Right ventricle myocardium superior (tissue), 1 donor: ENCODE results near the gene NEURL1B. TPM values are rescaled to one million over a fixed set of nuclear protein-coding genes. Genes with fewer than 3 reads are reported as not detected.
"Not testable (repeated sequence)": the region's sequence is repeated elsewhere in the genome, so short reads cannot be mapped to it uniquely, and the experiment has no call there.

ENCODE experiments used
- ATAC-seq: fragments of 200-7000 bp; cut with Tn5 transposase; one replicate; pipeline ENCODE4 v1.9.1; 2020; ENCODE audit warnings: mild to moderate bottlenecking; ENCODE audit not compliant: poor library complexity
- DNase-seq: peaks from one replicate; pipeline ENCODE4 v3.0.0-alpha.2; 2020
- intact Hi-C: fragments of 100-400 bp; cut with DNase I; formaldehyde crosslinking; loops from one replicate; pipeline ENCODE4 v1.11.2; 2022
- total RNA-seq: library from RNA; stranded (reverse); fragmentation: NEBNext Ultra II Directional; extraction: Animal tissue kit (Norgen Biotek cat#: 25700); gene quantifications from one replicate; pipeline ENCODE4 v1.2.1, GENCODE V29; 2021
- donor health status: DM: no; HTN: yes; CAD: no; lungs with severe emphysema.

NEURL1B gene
- total RNA-seq, 1 donor from 2014 or later = 28.8 TPM

- DNase-seq (no peak), ATAC-seq (peak; percentile 35)
- intact Hi-C loops = no loop called here
These were observed 59.6 kb downstream of the NEURL1B start for GRCh38 chr5:172700365-172701290.

GRCh38 chr5:172701291-172701656 is 60.2 kb downstream of the NEURL1B start:
- DNase-seq (no peak), ATAC-seq (no peak)
- intact Hi-C loops = no loop called here

DNA sequence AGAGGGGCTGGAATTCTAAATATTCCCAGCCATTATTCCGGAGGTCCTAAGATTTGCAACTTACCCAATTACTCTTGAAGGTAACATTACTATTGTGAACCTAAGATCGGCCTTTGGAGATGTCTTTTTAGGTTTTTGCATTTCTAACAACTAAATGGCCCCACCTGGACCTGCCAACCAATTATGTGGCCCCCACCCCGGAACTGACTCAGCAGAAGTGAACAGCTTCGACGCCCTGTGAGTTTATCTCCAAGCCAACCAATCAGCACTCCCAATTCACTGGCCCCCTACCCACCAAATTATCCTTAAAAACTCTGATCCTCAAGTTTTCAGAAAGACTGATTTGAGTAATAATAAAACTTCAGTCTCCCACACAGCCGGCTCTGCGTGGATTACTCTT is 62.9 kb downstream of the NEURL1B start:
- ATAC-seq = no peak
- intact Hi-C loops = no loop called here
- DNase-seq = no peak

- intact Hi-C loops = no loop called here
- ATAC-seq (no peak), DNase-seq (no peak)
These were observed 64.6 kb downstream of the NEURL1B start for GRCh38 chr5:172705576-172706084.

GRCh38 chr5:172706796-172707195 is 65.7 kb downstream of the NEURL1B start:
- intact Hi-C loops = no loop called here
- ATAC-seq = no peak
- DNase-seq = no peak

- ATAC-seq (peak; percentile 80), DNase-seq (no peak)
- intact Hi-C loops = no loop called here
These were observed 66.5 kb downstream of the NEURL1B start for GRCh38 chr5:172707285-172708182.

DNA sequence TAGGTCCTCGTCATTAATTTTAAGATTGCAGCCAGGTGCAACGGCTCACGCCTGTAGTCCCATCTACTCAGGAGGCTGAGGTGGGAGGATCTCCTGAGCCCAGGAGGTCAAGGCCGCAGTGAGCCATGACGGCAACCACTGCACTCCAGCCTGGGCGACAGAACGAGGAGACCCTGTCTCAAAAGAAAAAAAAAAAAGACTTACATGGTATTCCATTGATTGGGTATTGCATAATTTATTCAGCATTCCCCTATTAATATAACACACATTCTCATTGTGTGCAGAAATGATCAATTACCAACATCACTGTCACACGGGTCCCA is 67.1 kb downstream of the NEURL1B start:
- no peak for ATAC-seq
- intact Hi-C loops = no loop called here
- no peak for DNase-seq

DNA sequence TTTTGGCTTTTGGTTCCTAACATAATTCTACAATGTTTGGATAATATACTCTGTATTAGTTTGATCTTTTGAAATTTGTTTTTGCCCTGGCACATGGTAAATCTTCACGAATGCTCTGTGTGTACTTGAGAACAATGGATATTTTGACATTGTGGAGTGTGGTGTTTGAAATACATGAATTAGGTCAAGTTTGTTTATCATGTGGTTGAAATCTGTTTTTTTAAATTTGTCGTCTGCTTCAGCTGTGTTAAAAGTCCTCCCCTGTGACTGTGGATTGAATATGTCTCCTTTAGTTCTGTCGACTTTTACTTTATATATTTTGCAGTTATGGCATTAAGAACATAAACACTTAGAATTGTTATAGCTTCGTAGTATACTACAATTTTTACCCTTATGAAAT is 69.6 kb downstream of the NEURL1B start:
- DNase-seq = no peak
- intact Hi-C loops = loop anchor here (10.0 kb wide), 1 partner anchor 124 kb away; the partner anchor contains the start of gene ERGIC1
- no peak for ATAC-seq

DNA sequence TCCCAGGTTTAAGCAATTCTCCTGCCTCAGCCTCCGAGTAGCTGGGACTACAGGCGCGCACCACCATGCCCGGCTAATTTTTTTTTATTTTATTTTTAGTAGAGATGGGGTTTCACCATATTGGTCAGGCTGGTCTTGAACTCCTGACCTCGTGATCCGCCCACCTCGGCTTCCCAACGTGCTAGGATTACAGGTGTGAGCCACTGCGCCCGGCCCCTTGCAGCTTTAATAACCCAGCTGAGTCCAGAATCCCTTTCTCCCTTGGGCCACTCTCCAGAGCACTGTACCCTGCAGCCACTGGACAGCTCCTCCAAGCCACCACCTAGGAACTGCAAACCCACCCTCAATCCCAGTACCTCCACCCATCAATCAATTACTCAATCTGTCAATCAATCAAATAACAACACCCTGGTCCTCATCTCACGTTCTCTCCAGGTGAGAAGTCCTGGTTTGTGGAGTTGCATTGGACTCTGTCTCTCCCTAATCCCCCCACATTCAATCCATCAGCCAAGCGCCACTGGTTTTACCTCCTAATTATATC is 70.3 kb downstream of the NEURL1B start:
- intact Hi-C loops = loop anchor here (10.0 kb wide), 1 partner anchor 123 kb away; the partner anchor contains the start of gene ERGIC1
- DNase-seq, ATAC-seq: not testable (repeated sequence)

DNA sequence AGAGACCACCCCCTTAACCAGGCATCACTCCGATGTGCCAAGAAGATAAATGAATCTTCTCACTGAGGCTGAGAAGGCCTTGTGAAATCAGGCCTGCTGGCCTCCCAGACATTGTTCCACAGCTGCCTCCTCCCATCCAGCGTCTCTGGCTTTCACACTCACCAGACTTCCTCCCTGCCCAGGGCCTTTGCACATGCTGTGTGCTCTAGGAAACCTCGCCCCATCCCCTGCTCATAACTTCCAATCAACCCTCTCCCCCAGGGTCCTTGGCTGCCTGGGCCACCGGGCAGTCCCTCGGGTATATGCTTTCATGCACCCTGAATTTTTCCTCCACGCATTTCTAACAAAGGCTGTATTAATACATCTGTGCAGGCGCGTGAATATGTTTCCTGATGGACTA is 71.5 kb downstream of the NEURL1B start:
- intact Hi-C loops = loop anchor here (2.0 to 10.0 kb wide), 2 partner anchors 122 to 220 kb away; partner anchors contain the start of gene ERGIC1
- ATAC-seq = no peak
- DNase-seq = no peak

- intact Hi-C loops = loop anchor here (2.0 to 10.0 kb wide), 2 partner anchors 122 to 220 kb away; partner anchors contain the start of gene ERGIC1
- ATAC-seq (peak; percentile 53), DNase-seq (peak; percentile 77)
These were observed 72.2 kb downstream of the NEURL1B start for GRCh38 chr5:172713113-172713808.

GRCh38 chr5:172713809-172714490 is 72.9 kb downstream of the NEURL1B start:
- intact Hi-C loops = loop anchor here (2.0 to 10.0 kb wide), 2 partner anchors 121 to 219 kb away; partner anchors contain the start of gene ERGIC1
- no peak for ATAC-seq
- no peak for DNase-seq

DNA sequence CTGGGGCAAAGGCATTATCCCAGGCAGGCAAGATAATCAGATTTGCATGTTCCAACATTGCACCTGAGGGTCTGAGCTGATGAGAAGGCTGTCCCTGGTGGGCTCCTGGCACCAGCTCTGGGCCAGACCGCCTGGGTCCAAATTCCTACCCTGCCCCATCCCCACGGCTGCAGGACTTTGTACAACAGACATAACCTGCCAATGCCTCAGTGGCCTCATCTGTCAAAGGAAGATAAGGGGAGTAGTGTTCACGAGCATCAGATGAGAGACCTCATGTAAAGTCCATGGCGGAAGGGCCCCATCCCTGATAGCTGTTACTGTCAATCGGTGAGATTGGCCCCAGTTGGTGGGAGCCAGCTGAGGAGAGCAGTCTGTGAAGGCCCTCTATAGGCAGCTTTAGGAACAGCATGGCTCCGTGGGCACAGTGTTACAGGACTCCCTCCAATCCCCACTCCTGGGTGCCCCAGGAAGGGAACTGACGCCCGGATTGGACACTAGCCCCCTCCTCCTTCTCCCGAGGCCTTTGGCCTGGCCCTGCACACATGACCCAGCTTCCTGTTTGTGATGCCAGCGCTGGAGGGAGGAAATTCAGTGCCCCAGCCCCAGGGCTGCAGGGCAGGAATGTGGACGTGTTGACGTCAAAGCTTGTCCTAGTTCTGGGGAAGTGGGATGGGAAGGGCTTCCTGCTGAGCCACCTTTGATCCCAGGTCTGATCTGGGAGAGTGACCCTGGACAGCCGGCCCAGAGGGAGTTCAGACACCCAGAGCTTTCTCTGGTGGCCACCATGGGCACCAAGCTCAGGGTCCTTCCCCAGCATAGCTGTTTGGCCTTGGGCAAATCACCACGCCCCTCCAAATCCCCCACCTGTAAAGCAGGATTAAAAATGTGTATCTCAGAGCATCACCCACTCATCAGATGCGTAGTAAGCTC is 73.7 kb downstream of the NEURL1B start:
- DNase-seq (peak; percentile 88), ATAC-seq (peak; percentile 75)
- intact Hi-C loops = loop anchor here (10.0 kb wide), 1 partner anchor 120 kb away; the partner anchor contains the start of gene ERGIC1

DNA sequence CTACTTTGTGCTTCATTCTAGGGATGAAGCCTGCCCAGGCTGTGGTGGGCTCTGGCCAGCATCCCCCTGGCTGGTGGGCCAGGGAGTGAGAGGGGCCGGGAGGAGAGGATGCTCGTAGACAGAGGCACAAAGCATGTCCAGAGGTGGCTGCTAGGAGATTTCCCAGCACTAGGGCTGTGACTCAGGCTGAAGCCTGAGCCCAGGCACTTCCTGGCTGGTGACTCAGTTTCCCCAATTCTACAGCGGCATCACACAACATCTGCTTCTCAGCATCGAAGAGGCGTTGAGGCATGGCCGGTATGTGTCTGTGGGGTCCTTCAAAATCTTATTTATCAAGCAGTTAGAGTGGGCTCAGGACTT is 74.3 kb downstream of the NEURL1B start:
- intact Hi-C loops = loop anchor here (10.0 kb wide), 1 partner anchor 119 kb away; the partner anchor contains the start of gene ERGIC1
- DNase-seq = no peak
- no peak for ATAC-seq

DNA sequence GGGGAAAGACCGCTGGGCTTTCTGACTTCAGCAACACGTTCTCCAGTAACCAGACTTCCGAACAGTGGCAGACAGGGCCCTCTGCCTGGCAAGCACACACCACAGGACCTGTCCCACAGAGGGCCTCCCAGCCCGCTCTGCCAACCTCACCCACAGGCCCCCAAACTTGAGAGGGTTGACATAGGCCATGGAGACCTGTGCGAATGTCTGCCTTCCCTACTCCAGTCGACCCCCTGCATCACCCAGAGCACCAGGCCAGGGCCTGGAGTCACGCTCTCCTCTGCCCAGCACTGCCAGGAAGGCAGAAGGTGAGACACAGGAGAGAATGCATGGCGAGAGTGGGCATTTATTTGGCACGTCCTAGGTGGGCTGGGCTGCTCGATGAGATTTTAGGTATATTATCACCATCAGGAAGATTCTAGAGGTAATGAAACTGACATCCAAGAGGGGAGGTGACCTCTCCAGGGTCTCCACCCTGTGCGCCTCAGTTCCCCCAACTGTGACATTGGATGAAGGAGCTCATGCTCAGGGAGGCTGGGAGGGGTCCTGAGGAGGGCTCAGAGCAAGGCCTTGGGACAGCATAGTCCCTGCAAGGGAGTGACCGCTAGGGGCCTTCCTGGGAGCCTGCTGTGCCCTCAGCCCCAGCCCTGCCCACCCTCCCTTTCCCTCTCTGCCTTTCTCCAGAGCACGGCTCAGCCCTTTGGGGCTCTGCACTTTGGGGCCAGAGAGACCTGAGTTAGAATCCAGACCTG is 75.0 kb downstream of the NEURL1B start:
- intact Hi-C loops = loop anchor here (10.0 kb wide), 1 partner anchor 119 kb away; the partner anchor contains the start of gene ERGIC1
- ATAC-seq = no peak
- DNase-seq = no peak
